ENCODE results near the gene DNAJC12. TPM values are rescaled to one million over a fixed set of nuclear protein-coding genes. Genes with fewer than 3 reads are reported as not detected.

The DNAJC12 gene
- total RNA-seq, 1 donor from 2014 or later: 4.5 TPM

GRCh38 chr10:67803588-67804394 is 34.2 kb downstream of the DNAJC12 start:
- no peaks in the 10 kb centered on the region for H3K27me3 Mint-ChIP-seq (ENCODE audit: low read depth)
- no peak overlapping the region for H3K27ac Mint-ChIP-seq (ENCODE audit: unreplicated experiment)
- TF ChIP-seq, protein P1, sequence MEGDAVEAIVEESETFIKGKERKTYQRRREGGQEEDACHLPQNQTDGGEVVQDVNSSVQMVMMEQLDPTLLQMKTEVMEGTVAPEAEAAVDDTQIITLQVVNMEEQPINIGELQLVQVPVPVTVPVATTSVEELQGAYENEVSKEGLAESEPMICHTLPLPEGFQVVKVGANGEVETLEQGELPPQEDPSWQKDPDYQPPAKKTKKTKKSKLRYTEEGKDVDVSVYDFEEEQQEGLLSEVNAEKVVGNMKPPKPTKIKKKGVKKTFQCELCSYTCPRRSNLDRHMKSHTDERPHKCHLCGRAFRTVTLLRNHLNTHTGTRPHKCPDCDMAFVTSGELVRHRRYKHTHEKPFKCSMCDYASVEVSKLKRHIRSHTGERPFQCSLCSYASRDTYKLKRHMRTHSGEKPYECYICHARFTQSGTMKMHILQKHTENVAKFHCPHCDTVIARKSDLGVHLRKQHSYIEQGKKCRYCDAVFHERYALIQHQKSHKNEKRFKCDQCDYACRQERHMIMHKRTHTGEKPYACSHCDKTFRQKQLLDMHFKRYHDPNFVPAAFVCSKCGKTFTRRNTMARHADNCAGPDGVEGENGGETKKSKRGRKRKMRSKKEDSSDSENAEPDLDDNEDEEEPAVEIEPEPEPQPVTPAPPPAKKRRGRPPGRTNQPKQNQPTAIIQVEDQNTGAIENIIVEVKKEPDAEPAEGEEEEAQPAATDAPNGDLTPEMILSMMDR (IDR thresholded peaks at IDR 0.05): no peak
- DNase-seq (ENCODE audit: low spot score): no peak
- peaks cover 1% of the 10 kb centered on the region for H3K36me3 Mint-ChIP-seq (ENCODE audit: low read depth)
- no peaks in the 10 kb centered on the region for H3K9me3 Mint-ChIP-seq (ENCODE audit: low read depth)
- H3K4me3 Mint-ChIP-seq (ENCODE audit: unreplicated experiment): no peak overlapping the region
- H3K4me1 Mint-ChIP-seq (ENCODE audit: low read depth): no peaks in the 10 kb centered on the region

GRCh38 chr10:67802767-67803538 is 35.0 kb downstream of the DNAJC12 start:
- Mint-ChIP-seq H3K27ac (ENCODE audit: unreplicated experiment) (no peak overlapping the region), H3K4me3 (ENCODE audit: unreplicated experiment) (no peak overlapping the region), H3K9me3 (ENCODE audit: low read depth) (no peaks in the 10 kb centered on the region), H3K27me3 (ENCODE audit: low read depth) (no peaks in the 10 kb centered on the region), H3K4me1 (ENCODE audit: low read depth) (no peaks in the 10 kb centered on the region), H3K36me3 (ENCODE audit: low read depth) (peaks cover 1% of the 10 kb centered on the region)
- TF ChIP-seq, protein P1 (IDR thresholded peaks at IDR 0.05): no peak
- DNase-seq (ENCODE audit: low spot score): no peak

- Mint-ChIP-seq H3K36me3 (ENCODE audit: low read depth) (peaks cover 1% of the 10 kb centered on the region), H3K9me3 (ENCODE audit: low read depth) (no peaks in the 10 kb centered on the region), H3K4me1 (ENCODE audit: low read depth) (no peaks in the 10 kb centered on the region), H3K27ac (ENCODE audit: unreplicated experiment) (no peak overlapping the region), H3K27me3 (ENCODE audit: low read depth) (no peaks in the 10 kb centered on the region), H3K4me3 (ENCODE audit: unreplicated experiment) (no peak overlapping the region)
- DNase-seq (ENCODE audit: low spot score): no peak
- TF ChIP-seq, protein P1 (IDR thresholded peaks at IDR 0.05): no peak
These were observed 36.9 kb downstream of the DNAJC12 start for GRCh38 chr10:67801118-67801517.

- Mint-ChIP-seq H3K4me3 (ENCODE audit: unreplicated experiment) (no peak overlapping the region), H3K27ac (ENCODE audit: unreplicated experiment) (no peak overlapping the region), H3K27me3 (ENCODE audit: low read depth) (no peaks in the 10 kb centered on the region), H3K9me3 (ENCODE audit: low read depth) (no peaks in the 10 kb centered on the region), H3K4me1 (ENCODE audit: low read depth) (peaks cover 23% of the 10 kb centered on the region), H3K36me3 (ENCODE audit: low read depth) (no peaks in the 10 kb centered on the region)
- TF ChIP-seq, protein P1 (IDR thresholded peaks at IDR 0.05): no peak
- no peak for DNase-seq (ENCODE audit: low spot score)
These were observed 43.0 kb downstream of the DNAJC12 start for GRCh38 chr10:67794909-67795460.

DNA sequence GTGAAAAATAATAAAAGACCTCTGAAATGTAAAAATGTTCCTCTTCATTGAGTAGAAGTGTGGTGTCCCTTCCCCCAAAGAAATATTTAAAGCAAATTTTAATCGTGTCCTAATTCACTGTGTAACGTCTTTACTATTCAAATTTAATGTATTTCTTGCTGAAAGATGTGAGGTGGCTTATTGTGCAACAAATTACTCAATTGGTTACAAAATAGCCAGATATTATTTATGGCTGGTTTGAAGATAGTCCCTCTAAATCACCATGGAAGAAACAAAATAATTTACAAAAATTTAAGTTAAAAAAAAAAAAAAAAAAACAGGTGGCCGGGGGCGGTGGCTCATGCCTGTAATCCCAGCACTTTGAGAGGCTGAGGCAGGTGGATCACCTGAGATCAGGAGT is 43.7 kb downstream of the DNAJC12 start:
- no peak overlapping the region for H3K4me3 Mint-ChIP-seq (ENCODE audit: unreplicated experiment)
- H3K4me1 Mint-ChIP-seq (ENCODE audit: low read depth): peaks cover 26% of the 10 kb centered on the region
- DNase-seq (ENCODE audit: low spot score): no peak
- no peak overlapping the region for H3K27ac Mint-ChIP-seq (ENCODE audit: unreplicated experiment)
- H3K27me3 Mint-ChIP-seq (ENCODE audit: low read depth): no peaks in the 10 kb centered on the region
- TF ChIP-seq, protein P1 (IDR thresholded peaks at IDR 0.05): no peak
- H3K9me3 Mint-ChIP-seq (ENCODE audit: low read depth): no peaks in the 10 kb centered on the region
- no peaks in the 10 kb centered on the region for H3K36me3 Mint-ChIP-seq (ENCODE audit: low read depth)
